ENCODE results near the gene COX7C. TPM values are rescaled to one million over a fixed set of nuclear protein-coding genes. Genes with fewer than 3 reads are reported as not detected.

COX7C gene
- 287 TPM for total RNA-seq

DNA sequence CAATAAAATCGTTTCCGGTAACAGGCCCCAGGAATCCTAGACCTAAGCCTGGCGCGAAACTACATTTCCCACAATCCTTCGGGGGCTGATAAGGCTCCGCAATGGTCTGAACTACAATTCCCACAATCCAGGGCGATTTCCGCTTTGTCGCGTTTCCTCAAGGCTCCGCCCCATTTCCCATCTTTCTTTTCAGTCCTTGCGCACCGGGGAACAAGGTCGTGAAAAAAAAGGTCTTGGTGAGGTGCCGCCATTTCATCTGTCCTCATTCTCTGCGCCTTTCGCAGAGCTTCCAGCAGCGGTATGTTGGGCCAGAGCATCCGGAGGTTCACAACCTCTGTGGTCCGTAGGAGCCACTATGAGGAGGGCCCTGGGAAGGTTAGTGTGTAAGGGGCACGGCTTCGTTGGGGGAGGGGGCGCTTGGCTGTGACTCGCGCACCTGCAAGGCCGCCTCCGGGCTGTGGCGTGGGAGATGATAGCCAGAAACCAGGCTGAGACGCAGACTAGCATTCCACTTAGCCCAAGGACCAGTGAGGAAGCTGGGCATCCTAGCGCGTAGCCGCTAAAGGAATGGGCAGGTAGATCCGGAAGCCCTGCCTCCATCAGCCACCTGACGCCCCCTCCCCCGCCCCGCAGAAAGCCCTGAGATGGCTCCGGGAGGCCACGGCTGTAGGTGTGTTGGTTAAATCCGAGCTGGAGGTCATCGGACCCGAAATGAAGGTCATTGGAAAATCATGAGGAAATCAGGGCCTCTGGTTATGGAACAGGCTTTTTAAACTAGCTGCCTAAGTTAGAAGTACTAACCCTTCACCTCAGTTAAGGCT is at the start of gene COX7C:
TSS of gene COX7C (plus strand) at position 186 of the 821 bp plus-strand sequence. CDS start at position 301, 115 bp downstream.

Small RNAs within 50 kb of the gene (small RNA-seq; reads per million reads assigned to genes)
- gene RNU6-804P (ENCODE audit: low replicate concordance), result not detected
